Sigmoid colon (tissue), 4 donors: Measurements from ENCODE around the gene RNF25.

ENCODE experiments used
- CTCF ChIP-seq, 4 experiments: fragments of 450-650 bp in 3 of 4; fragments of 200-600 bp in 1 of 4; IDR thresholded peaks; one replicate each; pipeline ENCODE4 v1.5.1; 2016 to 2019; ENCODE audit warnings: antibody characterized with exemption in 4 of 4, mild to moderate bottlenecking in 3 of 4, moderate library complexity in 2 of 4
- POLR2AphosphoS5 ChIP-seq, 4 donors: sonication (generic); formaldehyde crosslinking; IDR thresholded peaks; one replicate each; pipeline ENCODE4 v1.6.1; 2017; ENCODE audit warnings: antibody characterized with exemption in 4 of 4

- TF ChIP-seq CTCF (IDR thresholded peaks at IDR 0.05) (no peak), POLR2AphosphoS5 (IDR thresholded peaks at IDR 0.05) (no peak)
These were observed 45.5 kb upstream of the RNF25 start for GRCh38 chr2:218717262-218717661.
